T-helper 1 cell treated with Interleukin-12 subunit alpha and Interleukin-12 subunit beta and Interleukin-4 antibody, amounts not matched to agents 30 ng/mL and 1 ng/mL, for 36 hours (primary cell): ENCODE measurements around the gene RBMS1. TPM values are rescaled to one million over a fixed set of nuclear protein-coding genes. Genes with fewer than 3 reads are reported as not detected.

ENCODE experiments used
- intact Hi-C: fragments of 100-400 bp; cut with micrococcal nuclease; formaldehyde crosslinking; loops from one replicate; pipeline ENCODE4 v1.15.1; 2024
- total RNA-seq: library from RNA; stranded (reverse); gene quantifications from 2 replicates; pipeline ENCODE4 v1.2.3, GENCODE V29; 2022

RBMS1 gene
- total RNA-seq, 1 donor from 2014 or later = 61.2 TPM

- intact Hi-C loops = no loop called here
Observed at GRCh38 chr2:160292225-160292624, 201.4 kb downstream of the RBMS1 start.

GRCh38 chr2:160291382-160291781 lies 202.2 kb downstream of the RBMS1 start:
- intact Hi-C loops = no loop called here

GRCh38 chr2:160290598-160290997 lies 203.0 kb downstream of the RBMS1 start:
- intact Hi-C loops = no loop called here

GRCh38 chr2:160289831-160290230 lies 203.8 kb downstream of the RBMS1 start:
- intact Hi-C loops = no loop called here

GRCh38 chr2:160289126-160289525 lies 204.5 kb downstream of the RBMS1 start:
- intact Hi-C loops = no loop called here

GRCh38 chr2:160288324-160288723 lies 205.3 kb downstream of the RBMS1 start:
- intact Hi-C loops = no loop called here

GRCh38 chr2:160287476-160287875 lies 206.1 kb downstream of the RBMS1 start:
- intact Hi-C loops = no loop called here

- intact Hi-C loops = no loop called here
Observed at GRCh38 chr2:160286551-160286950, 207.1 kb downstream of the RBMS1 start.

GRCh38 chr2:160283675-160284074 lies 209.9 kb downstream of the RBMS1 start:
- intact Hi-C loops = no loop called here

- intact Hi-C loops = no loop called here
Observed at GRCh38 chr2:160282063-160282580, 211.5 kb downstream of the RBMS1 start.

- intact Hi-C loops = no loop called here
Observed at GRCh38 chr2:160281213-160281612, 212.4 kb downstream of the RBMS1 start.

GRCh38 chr2:160279813-160280465 lies 213.7 kb downstream of the RBMS1 start:
- intact Hi-C loops = loop anchor here (5.0 kb wide), 1 partner anchor 212 kb away; the partner anchor contains the start of gene RBMS1

GRCh38 chr2:160278879-160279177 lies 214.8 kb downstream of the RBMS1 start:
- intact Hi-C loops = loop anchor here (5.0 kb wide), 1 partner anchor 213 kb away; the partner anchor contains the start of gene RBMS1

GRCh38 chr2:160278101-160278878 lies 215.3 kb downstream of the RBMS1 start:
- intact Hi-C loops = loop anchor here (5.0 kb wide), 1 partner anchor 214 kb away; the partner anchor contains the start of gene RBMS1

- intact Hi-C loops = loop anchor here (5.0 kb wide), 1 partner anchor 215 kb away; the partner anchor contains the start of gene RBMS1
Observed at GRCh38 chr2:160277151-160277550, 216.5 kb downstream of the RBMS1 start.

- intact Hi-C loops = loop anchor here (5.0 kb wide), 1 partner anchor 217 kb away; the partner anchor contains the start of gene RBMS1
Observed at GRCh38 chr2:160275656-160276055, 218.0 kb downstream of the RBMS1 start.

- intact Hi-C loops = loop anchor here (2.0 kb wide), 1 partner anchor 161 kb away; no protein-coding TSS in a partner anchor
Observed at GRCh38 chr2:160271171-160272086, 222.2 kb downstream of the RBMS1 start.

GRCh38 chr2:160270571-160271113 lies 223.0 kb downstream of the RBMS1 start:
- intact Hi-C loops = loop anchor here (2.0 kb wide), 1 partner anchor 160 kb away; no protein-coding TSS in a partner anchor

GRCh38 chr2:160269803-160270570 lies 223.6 kb downstream of the RBMS1 start:
- intact Hi-C loops = loop anchor here (2.0 to 5.0 kb wide), 3 partner anchors 137 to 722 kb away; no protein-coding TSS in a partner anchor

- intact Hi-C loops = loop anchor here (5.0 kb wide), 2 partner anchors 138 to 723 kb away; no protein-coding TSS in a partner anchor
Observed at GRCh38 chr2:160269365-160269764, 224.2 kb downstream of the RBMS1 start.
